Hematopoietic multipotent progenitor cell treated with erythropoietin and hydrocortisone succinate and interleukin-3 and kit ligand, for 15 days (in vitro differentiated cells): ENCODE data around the gene NCKAP5.
"Not testable (repeated sequence)": the region's sequence is repeated elsewhere in the genome, so short reads cannot be mapped to it uniquely, and the experiment has no call there.

Experiments
- DNase-seq: peaks from one replicate; pipeline ENCODE4 v3.0.0-alpha.2; 2015; ENCODE audit warnings: low spot score

The NCKAP5 gene

GRCh38 chr2:133266041-133266925 lies 302.0 kb downstream of the NCKAP5 start:
- no peak for DNase-seq

GRCh38 chr2:133265432-133265949 lies 302.8 kb downstream of the NCKAP5 start:
- DNase-seq, result no peak

GRCh38 chr2:133264989-133265401 lies 303.3 kb downstream of the NCKAP5 start:
- no peak for DNase-seq

DNA sequence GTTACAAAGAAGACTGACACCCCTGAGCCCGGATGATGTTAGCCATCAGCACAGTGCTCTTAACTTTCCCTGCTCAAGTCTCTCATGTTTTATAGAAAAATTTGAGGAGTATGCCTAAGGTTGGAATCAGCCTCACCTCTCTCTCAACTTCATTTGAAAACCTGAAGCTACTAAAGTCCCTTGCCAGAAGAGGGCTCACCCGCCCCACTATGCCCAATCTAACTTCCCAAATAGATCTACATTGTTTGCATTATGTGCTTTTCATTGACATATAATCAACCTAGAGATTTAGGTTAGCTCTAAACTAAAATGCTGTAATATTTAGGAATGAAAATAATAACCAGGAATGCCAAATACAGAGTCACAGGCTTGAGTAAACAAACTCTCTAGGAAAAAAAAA lies 305.4 kb downstream of the NCKAP5 start:
- DNase-seq, result no peak

DNA sequence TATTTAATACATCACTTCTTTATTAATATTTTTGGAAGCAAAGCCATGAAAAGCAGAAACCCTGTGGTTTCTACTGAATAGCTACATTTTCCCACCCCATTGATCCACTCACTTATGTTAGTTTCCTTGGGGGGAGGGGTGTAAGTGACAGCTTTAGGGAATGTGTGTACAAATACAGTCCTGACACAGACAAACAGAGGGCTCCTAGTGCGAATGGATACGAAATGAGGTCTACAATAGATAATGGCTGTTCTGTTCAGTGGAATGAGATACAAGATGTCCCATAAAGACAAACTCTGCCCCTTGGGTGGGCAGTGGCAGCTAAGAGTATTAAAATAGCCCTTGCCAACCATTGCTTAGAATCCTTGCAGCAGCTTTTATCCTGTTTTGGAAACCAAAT lies 312.9 kb downstream of the NCKAP5 start:
- DNase-seq, result no peak

GRCh38 chr2:133253793-133254192 lies 314.5 kb downstream of the NCKAP5 start:
- no peak for DNase-seq

DNA sequence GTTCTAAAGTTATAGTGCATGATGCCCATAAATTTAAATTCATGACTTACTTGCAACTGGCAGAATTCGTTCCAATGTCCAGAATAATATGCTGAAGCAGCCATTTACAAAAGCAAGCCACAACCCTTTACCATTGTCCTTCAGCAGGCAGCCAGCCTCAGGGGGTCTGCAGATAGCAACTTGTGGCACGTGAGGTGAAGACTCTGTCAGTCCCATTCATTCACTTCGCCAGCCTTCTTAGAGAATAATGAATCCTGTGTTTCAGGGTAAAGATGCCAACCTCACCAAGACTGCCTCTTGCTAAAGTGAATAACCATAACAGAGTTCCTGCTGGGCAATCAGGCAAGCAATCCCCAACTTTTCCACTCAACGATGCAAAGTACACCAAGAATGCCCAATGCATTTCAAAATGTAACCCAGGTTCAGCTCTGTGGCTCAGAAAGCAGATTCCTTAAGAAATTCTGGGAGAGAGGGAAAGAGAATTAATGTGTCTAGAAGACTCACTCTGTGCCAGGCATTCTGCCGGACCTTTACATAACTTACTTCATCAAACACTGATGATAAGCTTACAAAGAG lies 315.4 kb downstream of the NCKAP5 start:
- no peak for DNase-seq

DNA sequence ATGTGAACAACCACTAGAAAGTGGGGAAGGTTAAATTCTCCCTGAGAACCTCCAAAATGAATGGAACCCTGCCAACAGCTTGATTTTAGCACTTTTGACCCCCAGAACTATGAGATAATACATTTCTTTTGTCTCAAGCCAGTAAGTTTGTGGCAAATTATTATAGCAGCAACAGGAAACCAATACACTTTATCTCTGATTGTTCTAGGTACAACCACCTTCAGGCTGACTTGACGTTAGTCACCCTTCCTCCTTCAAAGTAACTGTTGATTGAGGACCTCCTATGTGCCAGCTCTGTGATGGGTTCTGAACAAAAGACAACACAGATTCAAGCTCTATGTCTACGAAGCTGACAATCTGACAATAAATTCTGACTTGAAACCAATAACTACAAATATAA lies 318.9 kb downstream of the NCKAP5 start:
- no peak for DNase-seq

GRCh38 chr2:133248264-133248663 lies 320.0 kb downstream of the NCKAP5 start:
- DNase-seq, result no peak

GRCh38 chr2:133247631-133248030 lies 320.6 kb downstream of the NCKAP5 start:
- no peak for DNase-seq

DNA sequence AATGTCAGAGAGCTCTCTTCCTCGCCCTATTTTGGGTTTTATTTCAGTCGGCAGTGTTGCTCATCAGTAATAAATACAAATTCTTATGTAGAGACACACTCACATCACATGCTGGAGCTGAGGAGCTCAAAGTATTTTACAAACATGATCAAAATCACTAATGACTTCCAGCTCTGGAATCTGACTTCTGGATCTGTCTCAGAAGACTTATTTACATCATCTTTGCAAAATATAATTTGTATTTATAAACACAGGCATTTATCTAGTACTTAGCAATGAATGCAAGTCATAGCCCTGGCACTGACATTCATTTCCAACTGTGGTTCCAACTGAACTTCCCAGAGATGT lies 327.1 kb downstream of the NCKAP5 start:
- DNase-seq, result no peak

GRCh38 chr2:133240491-133241223 lies 327.6 kb downstream of the NCKAP5 start:
- DNase-seq, result no peak

GRCh38 chr2:133235968-133236367 lies 332.3 kb downstream of the NCKAP5 start:
- DNase-seq, result no peak

DNA sequence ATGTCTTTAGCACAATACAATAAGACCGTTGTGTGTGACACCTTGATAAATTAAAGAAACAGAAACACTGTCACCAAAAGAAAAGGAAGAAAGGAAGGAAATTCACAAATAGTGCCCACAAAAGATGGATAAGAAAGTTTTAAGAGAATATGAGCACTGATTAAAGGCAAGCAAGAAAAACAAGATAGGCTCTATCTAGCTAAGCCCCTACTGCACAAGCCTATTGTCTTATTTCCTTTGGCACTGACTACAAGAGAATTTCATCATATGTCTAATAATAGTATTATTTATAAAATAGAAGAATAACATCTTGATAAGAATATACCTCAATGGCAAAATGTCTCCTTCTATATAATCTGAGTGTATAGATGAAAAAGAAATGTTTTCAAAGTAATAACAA lies 335.7 kb downstream of the NCKAP5 start:
- no peak for DNase-seq

GRCh38 chr2:133231264-133231663 lies 337.0 kb downstream of the NCKAP5 start:
- DNase-seq, result no peak

GRCh38 chr2:133229974-133230373 lies 338.3 kb downstream of the NCKAP5 start:
- DNase-seq, result no peak

GRCh38 chr2:133223226-133223625 lies 345.0 kb downstream of the NCKAP5 start:
- no peak for DNase-seq

- no peak for DNase-seq
Measured at GRCh38 chr2:133221398-133221797, 346.9 kb downstream of the NCKAP5 start.

DNA sequence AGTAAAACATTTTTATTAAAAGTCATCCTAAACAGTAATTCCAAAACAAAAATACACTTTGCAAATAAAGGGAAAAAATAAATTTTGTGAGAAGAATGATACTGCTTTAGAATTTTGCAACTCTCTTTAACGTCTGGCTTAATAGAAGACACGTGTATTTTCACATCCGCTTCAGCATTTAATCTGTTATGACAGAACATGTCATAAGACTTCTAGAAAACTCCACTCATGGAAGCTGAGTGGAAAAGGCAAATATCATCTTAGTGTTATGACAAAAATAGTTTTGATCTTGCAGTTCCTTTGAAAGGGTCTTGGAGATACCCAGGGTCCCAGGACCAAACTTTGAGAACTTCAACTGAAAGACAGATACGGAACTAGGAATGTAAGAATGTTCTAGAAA lies 350.1 kb downstream of the NCKAP5 start:
- DNase-seq, result no peak

- no peak for DNase-seq
Measured at GRCh38 chr2:133215477-133215876, 352.8 kb downstream of the NCKAP5 start.

- DNase-seq, result no peak
Measured at GRCh38 chr2:133213651-133214050, 354.6 kb downstream of the NCKAP5 start.

DNA sequence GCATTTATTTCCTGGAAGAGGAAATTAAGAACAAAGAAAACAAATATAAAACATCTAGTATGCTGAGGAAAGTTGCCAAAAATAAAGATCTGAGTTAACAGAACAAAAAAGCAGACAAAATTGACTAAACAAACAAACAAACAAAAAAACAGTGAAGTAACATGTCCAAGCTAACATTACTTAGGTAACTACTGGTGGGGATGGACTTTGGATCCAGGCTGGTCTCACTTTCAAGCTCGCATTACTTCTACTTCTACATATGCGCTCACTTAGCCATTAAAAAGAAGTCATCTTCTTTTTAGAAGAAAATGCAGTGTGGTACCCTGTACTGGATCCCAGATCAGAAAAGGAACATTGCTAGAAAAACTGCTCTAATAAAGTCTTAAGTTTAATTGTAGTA lies 358.9 kb downstream of the NCKAP5 start:
- DNase-seq, result no peak

GRCh38 chr2:133206666-133207065 lies 361.6 kb downstream of the NCKAP5 start:
- DNase-seq, result not testable (repeated sequence)
